Measurements from ENCODE around the gene ANTXRL.
"Not testable (repeated sequence)": the region's sequence is repeated elsewhere in the genome, so short reads cannot be mapped to it uniquely, and the experiment has no call there.

ANTXRL gene

GRCh38 chr10:46286991-46287693, at the start of gene ANTXRL:
Gene ANTXRL (plus strand): TSS chr10:46286997. CDS start chr10:46287263, 266 bp downstream.
- in situ Hi-C loops (cut with MboI; ENCODE audit: low sequenced_read_pairs): no loop called here
- no peaks in the 10 kb centered on the region for H3K27me3 ChIP-seq (ENCODE audit: low read depth)
- DNase-seq (ENCODE audit: low spot score in 2 of 2): no peak

DNA sequence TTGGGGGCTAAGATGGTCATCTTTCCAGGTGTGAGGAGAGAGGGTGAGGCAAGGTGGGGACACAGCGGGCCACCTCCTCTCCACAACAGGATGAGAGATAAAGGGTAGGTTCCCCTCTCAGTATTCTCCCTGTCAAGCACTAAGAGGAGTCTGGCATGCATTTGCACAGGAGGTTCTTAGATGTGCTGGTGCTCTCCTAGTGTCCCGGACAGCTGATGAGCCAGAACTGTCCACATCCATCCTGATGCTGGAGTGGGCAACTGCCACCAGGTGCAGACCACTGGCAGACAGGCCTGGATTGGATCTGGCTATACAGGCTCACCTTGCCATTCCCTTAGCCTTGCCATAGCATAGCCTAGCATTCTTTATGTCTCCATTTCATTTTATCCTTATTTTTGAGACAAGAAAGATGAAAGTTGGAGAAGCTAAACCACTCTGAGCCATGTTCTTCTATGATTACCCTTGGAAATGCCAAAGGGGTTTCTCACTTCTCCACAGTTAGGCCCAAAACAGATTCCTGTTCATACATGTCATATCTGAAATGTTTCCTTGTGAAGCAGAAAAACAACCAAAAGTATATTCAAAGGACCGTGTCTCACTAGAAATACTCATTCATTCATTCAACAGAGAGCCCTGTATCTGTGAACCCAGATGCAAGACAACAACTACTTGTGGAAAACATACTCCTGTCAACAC, 48.8 kb upstream of the ANTXRL start:
- Histone ChIP-seq H3K36me3 (replicated peaks) (no peaks in the 10 kb centered on the region), H3K4me3 (no peak overlapping the region), H3K27me3 (ENCODE audit: low read depth) (no peaks in the 10 kb centered on the region), H3K9me3 (peaks cover 6% of the 10 kb centered on the region), H3K4me1 (no peaks in the 10 kb centered on the region)
- in situ Hi-C loops (cut with MboI; ENCODE audit: low sequenced_read_pairs): loop anchor here (25.0 kb wide), 1 partner anchor 426 kb away; no protein-coding TSS in a partner anchor
- no peak for DNase-seq (ENCODE audit: low spot score in 2 of 2)

More at GRCh38 chr10:46286991-46287693, at the start of gene ANTXRL:
- H3K4me1 ChIP-seq: 0 out of 2 replicates have a peak, but pooled peaks cover 3% of the 10 kb centered on the region
- no peaks in the 10 kb centered on the region for H3K9me3 ChIP-seq
- no peaks in the 10 kb centered on the region for H3K36me3 ChIP-seq (replicated peaks)
- H3K4me3 ChIP-seq: no peak within 1 kb of the TSS

DNA sequence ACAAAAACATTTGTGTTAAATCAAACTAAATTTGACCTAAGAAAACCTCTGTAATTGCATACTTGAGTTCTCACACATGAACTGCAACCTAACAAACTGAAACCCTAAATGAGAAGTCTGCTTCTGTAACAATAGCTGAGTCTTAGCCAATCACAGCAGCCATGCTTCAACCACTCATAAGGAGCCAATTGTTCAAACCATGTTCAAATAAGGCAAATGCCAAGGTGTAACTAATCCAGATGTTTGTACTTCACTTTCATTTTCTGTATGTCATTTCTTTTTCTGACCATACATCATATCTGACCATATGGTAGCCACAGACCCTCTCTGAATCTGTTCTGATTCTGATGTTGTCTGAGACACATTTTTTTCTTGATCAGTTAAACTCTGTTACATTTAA, 47.5 kb upstream of the ANTXRL start:
- Histone ChIP-seq H3K4me1 (no peaks in the 10 kb centered on the region), H3K4me3 (no peak overlapping the region), H3K27me3 (ENCODE audit: low read depth) (no peaks in the 10 kb centered on the region), H3K9me3 (peaks cover 6% of the 10 kb centered on the region), H3K36me3 (replicated peaks) (no peaks in the 10 kb centered on the region)
- no peak for DNase-seq (ENCODE audit: low spot score in 2 of 2)
- in situ Hi-C loops (cut with MboI; ENCODE audit: low sequenced_read_pairs): loop anchor here (25.0 kb wide), 1 partner anchor 427 kb away; no protein-coding TSS in a partner anchor

DNA sequence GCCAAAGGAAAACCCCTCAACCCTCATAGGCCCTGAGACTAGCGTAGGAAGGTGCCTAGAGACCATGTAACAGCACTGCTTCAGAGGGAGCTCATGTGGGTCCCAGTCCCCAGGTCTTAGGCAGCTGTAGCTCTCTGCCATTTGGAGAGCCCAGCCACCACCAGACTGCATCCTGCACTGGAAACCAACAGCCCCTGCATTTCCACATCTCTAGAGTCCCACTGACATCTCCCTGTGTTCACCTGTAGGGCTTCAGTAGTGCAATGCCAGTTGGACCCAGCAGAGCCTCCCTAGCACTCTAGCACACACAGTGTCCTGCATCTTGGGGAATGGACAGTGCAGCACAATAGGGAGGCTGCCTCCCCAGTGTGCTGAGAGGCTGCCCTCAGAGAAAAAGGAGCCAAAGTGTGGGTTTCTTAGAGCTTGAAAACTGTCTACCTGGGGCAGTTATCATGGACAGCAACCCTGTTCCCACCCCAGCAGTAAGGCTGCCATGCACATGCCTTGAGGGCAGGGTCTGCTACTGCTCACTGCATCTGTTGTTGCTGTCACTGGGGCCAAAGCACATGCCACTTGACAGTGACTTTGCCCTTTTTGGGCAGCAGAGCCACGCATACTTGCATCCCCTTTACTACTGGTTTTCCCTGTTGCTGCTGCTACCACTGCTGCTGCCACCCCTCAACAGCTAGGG, 46.7 kb upstream of the ANTXRL start:
- no peak for DNase-seq (ENCODE audit: low spot score in 2 of 2)
- in situ Hi-C loops (cut with MboI; ENCODE audit: low sequenced_read_pairs): loop anchor here (25.0 kb wide), 1 partner anchor 428 kb away; no protein-coding TSS in a partner anchor
- Histone ChIP-seq H3K9me3 (peaks cover 6% of the 10 kb centered on the region), H3K4me3 (no peak overlapping the region), H3K36me3 (replicated peaks) (no peaks in the 10 kb centered on the region), H3K4me1 (no peaks in the 10 kb centered on the region), H3K27me3 (ENCODE audit: low read depth) (no peaks in the 10 kb centered on the region; the same call in 1 of the 2 replicates)

DNA sequence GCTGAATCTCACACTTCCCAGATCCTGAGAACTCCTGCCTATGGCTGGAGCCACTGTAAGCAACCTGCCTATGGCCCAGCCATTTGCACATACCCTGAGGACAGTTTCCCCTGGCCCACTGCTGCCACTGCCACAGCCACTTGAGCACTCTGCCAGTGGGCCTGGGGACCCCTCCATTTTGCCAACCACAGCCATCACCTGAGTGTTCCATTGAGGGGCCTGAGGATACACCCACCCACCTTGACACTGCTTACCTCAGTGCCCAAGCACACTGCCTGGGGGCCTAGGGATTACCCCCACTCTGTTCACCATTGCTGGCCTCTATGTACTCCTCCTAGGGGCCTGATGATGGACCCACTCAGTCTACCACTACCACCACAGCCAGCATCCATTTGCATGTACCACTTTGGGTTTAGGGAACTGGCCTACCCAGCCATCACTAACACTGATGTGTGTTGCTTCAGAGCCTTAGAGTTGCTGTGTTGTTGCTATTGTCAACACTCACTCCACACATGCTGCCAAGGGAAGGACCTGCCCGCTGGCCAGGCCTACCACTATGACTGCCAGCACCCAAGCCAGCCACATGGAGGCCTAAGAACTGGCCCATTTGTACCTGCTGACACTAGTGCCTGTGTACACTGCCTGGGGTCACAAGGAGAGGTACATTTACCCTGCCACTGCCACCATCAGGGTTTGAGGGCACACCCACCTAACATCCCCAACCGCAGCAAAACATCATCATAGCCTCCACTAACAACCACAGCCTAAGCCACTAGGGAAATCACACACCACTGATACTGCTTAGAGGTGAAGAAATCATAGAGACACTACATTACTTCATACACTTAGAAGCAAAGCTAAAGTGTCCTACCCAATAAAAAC, 45.9 kb upstream of the ANTXRL start:
- Histone ChIP-seq H3K9me3 (peaks cover 6% of the 10 kb centered on the region), H3K27me3 (ENCODE audit: low read depth) (no peaks in the 10 kb centered on the region; the same call in 1 of the 2 replicates)
- in situ Hi-C loops (cut with MboI; ENCODE audit: low sequenced_read_pairs): loop anchor here (25.0 kb wide), 1 partner anchor 429 kb away; no protein-coding TSS in a partner anchor

GRCh38 chr10:46245381-46245900, 41.4 kb upstream of the ANTXRL start:
- Histone ChIP-seq H3K9me3 (peaks cover 6% of the 10 kb centered on the region), H3K4me3 (no peak overlapping the region), H3K27me3 (ENCODE audit: low read depth) (no peaks in the 10 kb centered on the region; the same call in 1 of the 2 replicates), H3K4me1 (no peaks in the 10 kb centered on the region), H3K36me3 (replicated peaks) (no peaks in the 10 kb centered on the region)
- DNase-seq (ENCODE audit: low spot score in 2 of 2): no peak
- in situ Hi-C loops (cut with MboI; ENCODE audit: low sequenced_read_pairs): loop anchor here (25.0 kb wide), 1 partner anchor 433 kb away; no protein-coding TSS in a partner anchor

More for the DNA sequence above, 45.9 kb upstream of the ANTXRL start:
- no peaks in the 10 kb centered on the region for H3K4me1 ChIP-seq
- H3K36me3 ChIP-seq (replicated peaks): no peaks in the 10 kb centered on the region
- no peak overlapping the region for H3K4me3 ChIP-seq
- no peak for DNase-seq (ENCODE audit: low spot score in 2 of 2)

DNA sequence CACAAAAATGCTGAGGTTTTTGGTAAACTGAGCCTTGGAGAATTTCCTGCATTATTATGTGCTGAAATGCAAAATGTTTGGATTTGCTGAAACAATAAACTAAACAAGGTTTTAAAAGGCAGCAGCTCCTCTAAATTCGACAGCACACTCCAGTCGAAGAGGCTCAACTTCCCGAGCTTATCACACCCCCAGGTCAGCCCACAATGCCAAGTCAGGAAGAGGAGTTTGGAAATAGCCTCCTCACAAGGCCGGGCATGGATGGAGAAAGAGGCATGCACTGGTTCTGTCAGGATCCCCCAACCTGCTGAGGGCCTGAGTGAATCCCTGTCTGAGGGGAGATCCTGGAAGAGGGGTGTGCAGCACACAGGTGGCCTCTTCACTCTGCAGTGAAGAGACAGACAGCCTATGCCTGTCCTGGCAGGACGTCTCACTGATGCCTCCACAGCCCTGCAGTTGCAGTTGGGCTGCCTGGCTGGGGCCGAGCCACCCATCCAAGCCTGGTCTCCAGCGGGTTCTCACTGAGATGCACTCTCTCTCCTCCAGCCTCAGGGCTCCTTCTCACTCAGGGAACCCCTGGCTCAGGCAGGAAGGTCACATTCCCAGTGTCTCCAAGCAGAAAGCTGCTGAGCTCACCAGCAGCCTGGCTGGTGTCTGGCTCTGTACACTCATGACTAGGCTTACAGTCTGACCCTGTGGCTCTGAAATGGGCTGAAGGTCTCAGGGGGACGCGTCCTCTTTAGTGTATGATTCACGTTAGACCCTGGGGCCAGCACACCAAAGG, 40.2 kb upstream of the ANTXRL start:
- H3K27me3 ChIP-seq (ENCODE audit: low read depth); H3K9me3 ChIP-seq; DNase-seq (ENCODE audit: low spot score in 2 of 2); H3K4me1 ChIP-seq; H3K36me3 ChIP-seq (replicated peaks); H3K4me3 ChIP-seq: not testable (repeated sequence)
- in situ Hi-C loops (cut with MboI; ENCODE audit: low sequenced_read_pairs): loop anchor here (25.0 kb wide), 1 partner anchor 434 kb away; no protein-coding TSS in a partner anchor

DNA sequence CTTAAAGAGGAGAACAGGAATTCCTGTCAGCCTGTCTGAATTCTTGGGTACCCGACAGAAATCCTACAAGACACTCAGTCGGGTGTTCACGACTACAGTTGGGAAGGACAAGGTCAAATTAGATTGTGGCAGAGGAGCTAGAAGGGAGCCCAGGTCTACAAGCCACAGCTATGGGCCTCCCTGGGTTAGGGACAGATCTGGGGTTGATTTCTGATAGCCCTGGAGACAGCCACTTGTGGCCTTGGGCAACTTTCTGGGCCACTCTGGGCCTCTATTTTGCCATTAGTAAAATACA, 39.7 kb upstream of the ANTXRL start:
- Histone ChIP-seq H3K4me1 (no peaks in the 10 kb centered on the region), H3K4me3 (no peak overlapping the region), H3K9me3 (no peaks in the 10 kb centered on the region; the same call in 1 of the 2 replicates), H3K27me3 (ENCODE audit: low read depth) (no peaks in the 10 kb centered on the region; the same call in 1 of the 2 replicates), H3K36me3 (replicated peaks) (no peaks in the 10 kb centered on the region)
- DNase-seq (ENCODE audit: low spot score in 2 of 2): no peak
- in situ Hi-C loops (cut with MboI; ENCODE audit: low sequenced_read_pairs): loop anchor here (25.0 kb wide), 1 partner anchor 435 kb away; no protein-coding TSS in a partner anchor

DNA sequence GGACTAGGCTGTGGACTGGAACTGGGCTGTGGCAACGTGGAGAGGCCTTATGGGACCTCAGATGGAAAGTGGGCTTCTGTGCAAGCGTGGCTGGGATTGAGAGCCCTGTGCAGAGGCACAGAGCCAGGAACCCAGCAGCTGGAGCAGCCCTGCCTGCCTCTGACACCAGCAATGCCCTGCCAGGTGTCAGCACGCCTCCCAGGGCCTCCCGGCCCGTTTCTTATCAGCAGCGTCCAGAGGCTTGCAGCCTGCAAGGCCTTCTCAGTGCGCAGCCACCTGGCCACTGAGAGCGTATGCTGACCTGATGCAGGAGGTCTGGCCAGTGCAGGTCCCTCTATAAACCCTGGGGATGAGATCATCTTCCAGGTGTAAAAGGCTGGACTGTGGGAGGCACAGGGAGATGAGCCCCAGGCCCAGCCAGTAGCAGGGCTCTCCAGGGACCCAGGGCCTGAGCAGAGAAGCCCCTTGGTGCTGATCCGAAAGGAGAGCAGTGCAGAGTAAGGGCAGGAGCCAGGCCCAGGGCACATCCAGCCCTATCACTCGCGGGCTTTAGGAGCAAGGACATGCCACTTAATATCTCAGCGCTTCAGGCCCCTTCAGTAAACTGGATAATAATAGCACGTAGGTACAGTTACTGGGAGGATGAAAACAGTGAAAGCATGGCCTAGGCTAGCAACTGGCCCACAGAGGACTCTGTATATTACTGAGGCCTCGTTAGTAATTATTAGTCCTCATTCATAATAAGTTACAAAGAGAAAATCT, 38.8 kb upstream of the ANTXRL start:
- in situ Hi-C loops (cut with MboI; ENCODE audit: low sequenced_read_pairs): loop anchor here (25.0 kb wide), 1 partner anchor 436 kb away; no protein-coding TSS in a partner anchor

DNA sequence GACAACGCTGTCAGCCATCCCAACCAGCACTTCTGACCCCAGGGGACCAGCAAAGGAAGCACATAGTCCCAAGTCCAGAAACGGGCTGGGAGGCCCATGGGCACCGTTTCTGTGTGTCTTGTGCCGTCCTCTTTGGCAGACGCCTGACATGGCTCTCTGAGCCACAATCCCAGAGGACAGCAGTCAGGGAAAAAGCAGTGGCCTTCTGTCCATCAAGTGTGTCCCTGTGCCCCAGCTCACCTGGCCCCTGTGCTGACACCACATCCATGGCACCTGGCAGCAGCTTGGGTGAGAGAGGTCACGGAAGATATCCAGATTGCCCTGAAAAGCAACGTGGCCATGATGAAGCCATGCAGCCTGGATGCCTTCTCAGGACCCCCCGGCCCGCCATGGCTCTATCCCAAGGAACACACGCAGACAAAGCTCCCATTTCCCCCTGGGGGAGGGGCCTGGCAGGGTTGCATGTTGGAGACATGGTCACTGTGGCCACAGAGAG, 38.1 kb upstream of the ANTXRL start:
- no peak overlapping the region for H3K4me3 ChIP-seq
- no peaks in the 10 kb centered on the region for H3K9me3 ChIP-seq
- H3K4me1 ChIP-seq: no peaks in the 10 kb centered on the region
- no peaks in the 10 kb centered on the region for H3K36me3 ChIP-seq (replicated peaks)
- in situ Hi-C loops (cut with MboI; ENCODE audit: low sequenced_read_pairs): loop anchor here (25.0 kb wide), 1 partner anchor 436 kb away; no protein-coding TSS in a partner anchor
- DNase-seq (ENCODE audit: low spot score in 2 of 2): no peak
- no peaks in the 10 kb centered on the region; the same call in 1 of the 2 replicates for H3K27me3 ChIP-seq (ENCODE audit: low read depth)

More for the DNA sequence above, 38.8 kb upstream of the ANTXRL start:
- Histone ChIP-seq H3K4me1 (no peaks in the 10 kb centered on the region), H3K36me3 (replicated peaks) (no peaks in the 10 kb centered on the region), H3K9me3 (no peaks in the 10 kb centered on the region), H3K4me3 (no peak overlapping the region), H3K27me3 (ENCODE audit: low read depth) (no peaks in the 10 kb centered on the region; the same call in 1 of the 2 replicates)
- no peak for DNase-seq (ENCODE audit: low spot score in 2 of 2)

GRCh38 chr10:46249617-46250344, 37.0 kb upstream of the ANTXRL start:
- not testable (repeated sequence) for H3K9me3 ChIP-seq; H3K4me3 ChIP-seq; DNase-seq (ENCODE audit: low spot score in 2 of 2); H3K36me3 ChIP-seq (replicated peaks); H3K27me3 ChIP-seq (ENCODE audit: low read depth); H3K4me1 ChIP-seq
- in situ Hi-C loops (cut with MboI; ENCODE audit: low sequenced_read_pairs): loop anchor here (5.0 to 25.0 kb wide), 2 partner anchors 63 to 437 kb away; no protein-coding TSS in a partner anchor
